OCI-M2 (cell line): ENCODE measurements around the gene NEDD4L.

Source experiments
- DNase-seq: peaks from one replicate; lab custom pipeline; 2025; ENCODE audit not compliant: unreplicated experiment; lab: John Stamatoyannopoulos, UW

The NEDD4L gene

GRCh38 chr18:58438958-58439300 lies 394.9 kb downstream of the NEDD4L start:
- DNase-seq, result no peak

GRCh38 chr18:58443671-58444070 lies 399.6 kb downstream of the NEDD4L start:
- no peak for DNase-seq

GRCh38 chr18:58446391-58447060 lies 402.5 kb downstream of the NEDD4L start:
- no peak for DNase-seq

DNA sequence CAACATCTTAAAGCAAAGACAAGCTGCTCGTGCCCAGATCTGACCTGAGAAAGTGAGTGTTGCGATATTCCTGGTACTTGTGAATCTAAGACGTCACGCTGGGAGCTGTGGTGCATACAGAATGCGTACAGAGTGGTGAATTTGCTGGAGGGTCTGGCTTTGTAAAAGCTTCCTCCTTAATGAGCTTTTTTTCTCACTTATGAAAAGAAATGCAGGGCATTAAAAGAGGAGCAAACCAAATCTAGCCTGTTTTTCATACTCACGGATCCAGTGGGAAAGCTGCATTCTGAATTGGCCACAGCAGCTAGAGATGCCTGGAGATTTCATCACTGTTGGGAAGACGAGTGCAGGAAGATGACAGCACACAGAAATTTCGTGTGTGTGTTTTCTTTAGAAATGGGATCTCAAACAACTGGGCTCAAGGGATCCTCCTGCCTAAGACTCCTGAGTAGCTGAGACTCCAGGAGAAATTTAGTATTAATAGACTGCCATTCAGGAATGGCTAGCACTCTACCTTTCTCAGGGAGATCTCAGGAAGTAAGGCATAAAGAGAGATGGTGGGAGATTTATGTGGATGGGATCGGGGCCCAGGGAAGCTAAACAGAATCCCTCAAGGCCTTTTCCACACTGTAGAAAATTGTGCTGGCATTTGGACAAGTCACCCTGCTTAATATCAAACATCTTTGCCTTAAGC lies 403.5 kb downstream of the NEDD4L start:
- no peak for DNase-seq

GRCh38 chr18:58449464-58449863 lies 405.4 kb downstream of the NEDD4L start:
- no peak for DNase-seq
